B cell (primary cell): Measurements from ENCODE around the gene MMRN2. TPM values are rescaled to one million over a fixed set of nuclear protein-coding genes. Genes with fewer than 3 reads are reported as not detected.

Experiments
- ATAC-seq: fragments of 200-7000 bp; cut with Tn5 transposase; one replicate; pipeline ENCODE4 v1.10.0; 2021; ENCODE audit warnings: low read depth, mild to moderate bottlenecking, moderate number of reproducible peaks, moderate library complexity
- CTCF ChIA-PET: fragments of 350-600 bp; sonication (Branson Sonifier 250); formaldehyde crosslinking; loops from one replicate; lab custom pipeline; 2021; ENCODE audit warnings: antibody characterized with exemption, inconsistent platforms; lab: Charles Lee
- POLR2A ChIA-PET: fragments of 350-600 bp; sonication (Branson Sonifier 250); formaldehyde crosslinking; loops from one replicate; lab custom pipeline; 2021; ENCODE audit warnings: antibody characterized with exemption; lab: Charles Lee
- DNase-seq: peaks from one replicate; pipeline ENCODE4 v3.0.0; 2013
- H2AFZ ChIP-seq: 2 replicates; pipeline ENCODE4 v1.6.1; 2012; ENCODE audit warnings: mild to moderate bottlenecking, low read depth, low read length; ENCODE audit not compliant: insufficient read depth, poor library complexity, severe bottlenecking
- H3K27ac ChIP-seq, 2 donors: 1 replicate in 1 of 2; 2 replicates in 1 of 2; pipeline ENCODE4 v1.5.1; 2012 to 2013; ENCODE audit warnings: low read length in 2 of 2, mild to moderate bottlenecking in 2 of 2, moderate library complexity in 1 of 2
- H3K27me3 ChIP-seq, 4 experiments: fragments of 200-600 bp in 1 of 4; sonication (generic) in 1 of 4; replicated peaks in 1 of 4; 1 replicate in 2 of 4; 2 replicates in 2 of 4; pipeline versions ENCODE4 v1.6.1 to v1.7.0; 2013 to 2016; ENCODE audit warnings: low read length in 3 of 4, mild to moderate bottlenecking in 2 of 4, mixed read lengths in 1 of 4, moderate library complexity in 1 of 4; ENCODE audit not compliant: insufficient read depth in 4 of 4, control insufficient read depth in 3 of 4; ENCODE audit errors: control extremely low read depth in 1 of 4
- H3K36me3 ChIP-seq, 2 experiments: replicated peaks in 1 of 2; 1 replicate in 1 of 2; 2 replicates in 1 of 2; pipeline versions ENCODE4 v1.6.1 to v1.7.1; 2013; ENCODE audit warnings: low read length in 1 of 2; ENCODE audit not compliant: insufficient read depth in 2 of 2, control insufficient read depth in 1 of 2; ENCODE audit errors: control extremely low read depth in 1 of 2, extremely low read depth in 1 of 2
- H3K4me1 ChIP-seq, 2 donors: fragments of 200-600 bp in 1 of 2; sonication (generic) in 1 of 2; 1 replicate in 1 of 2; 2 replicates in 1 of 2; pipeline versions ENCODE4 v1.5.1 to v1.6.1; 2013 to 2017; ENCODE audit warnings: low read length in 2 of 2; ENCODE audit not compliant: control insufficient read depth in 2 of 2, insufficient read depth in 2 of 2
- H3K4me2 ChIP-seq: replicated peaks from 2 replicates; pipeline ENCODE3; 2012; ENCODE audit warnings: mild to moderate bottlenecking, low read depth, low read length; ENCODE audit not compliant: poor library complexity, severe bottlenecking
- H3K4me3 ChIP-seq, 5 experiments: fragments of 200-600 bp in 1 of 5; sonication (generic) in 1 of 5; 1 replicate in 3 of 5; 2 replicates in 2 of 5; pipeline versions ENCODE4 v1.5.1 to v1.7.0; 2011 to 2016; ENCODE audit warnings: low read length in 4 of 5, mild to moderate bottlenecking in 4 of 5, low read depth in 2 of 5, control low read depth in 1 of 5, moderate library complexity in 1 of 5; ENCODE audit not compliant: insufficient read depth in 1 of 5; ENCODE audit errors: control extremely low read depth in 1 of 5, extremely low read depth in 1 of 5
- H3K79me2 ChIP-seq: fragments of 200-600 bp; sonication (generic); one replicate; pipeline ENCODE4 v1.6.0; 2016; ENCODE audit warnings: low read length; ENCODE audit not compliant: control insufficient read depth, insufficient read depth
- H3K9ac ChIP-seq: fragments of 200-600 bp; sonication (generic); 2 replicates; pipeline ENCODE4 v1.6.1; 2017; ENCODE audit warnings: mild to moderate bottlenecking, low read length, moderate library complexity
- H3K9me3 ChIP-seq, 3 donors: one replicate each; pipeline versions ENCODE4 v1.6.1 to v1.7.1; 2013; ENCODE audit warnings: low read length in 2 of 3; ENCODE audit not compliant: control insufficient read depth in 2 of 3, insufficient read depth in 1 of 3; ENCODE audit errors: control extremely low read depth in 1 of 3
- H4K20me1 ChIP-seq: 2 replicates; pipeline ENCODE4 v1.6.0; 2012; ENCODE audit warnings: mild to moderate bottlenecking, low read length; ENCODE audit not compliant: insufficient read depth, control insufficient read depth, poor library complexity, severe bottlenecking
- H3K27ac Mint-ChIP-seq: one replicate; pipeline ENCODE4 v1.8.0; 2021; ENCODE audit warnings: mixed read lengths
- H3K27me3 Mint-ChIP-seq: one replicate; pipeline ENCODE4 v1.8.0; 2021; ENCODE audit warnings: mixed read lengths
- H3K4me1 Mint-ChIP-seq: one replicate; pipeline ENCODE4 v1.8.0; 2021; ENCODE audit warnings: mixed read lengths
- H3K4me3 Mint-ChIP-seq: one replicate; pipeline ENCODE4 v1.8.0; 2021; ENCODE audit warnings: mixed read lengths
- H3K9me3 Mint-ChIP-seq: one replicate; pipeline ENCODE4 v1.8.0; 2022; ENCODE audit warnings: mixed read lengths; ENCODE audit not compliant: insufficient read depth
- EZH2 ChIP-seq: IDR thresholded peaks from 2 replicates; pipeline ENCODE4 v1.6.1; 2012; ENCODE audit warnings: borderline replicate concordance, low read depth, mild to moderate bottlenecking, moderate library complexity, low read length; ENCODE audit not compliant: insufficient read depth, poor library complexity, severe bottlenecking
- WGBS: methylation state at CpG from one replicate; pipeline ENCODE4 v1.1.5; 2013; ENCODE audit warnings: missing lambda C conversion rate; ENCODE audit not compliant: insufficient coverage; 5-methylcytosine and 5-hydroxymethylcytosine counted together
- intact Hi-C: fragments of 100-400 bp; cut with micrococcal nuclease; formaldehyde crosslinking; loops from one replicate; pipeline ENCODE4 v1.10.0; 2022
- polyA plus RNA-seq: library from polyadenylated mRNA; depleted of rRNA; stranded (reverse); fragments of >200 nt; gene quantifications from 2 replicates; pipeline ENCODE4 v1.2.3, GENCODE V29; 2012
- total RNA-seq, 2 donors: library from RNA; stranded (reverse); fragments of 120-200 nt in 1 of 2; gene quantifications; 1 replicate in 1 of 2; 2 replicates in 1 of 2; pipeline versions ENCODE4 v1.2.3 to v1.2.4, GENCODE V29; 2013 to 2022
- TF ChIP-seq, protein P1 (sequence below): fragments of 200-600 bp; IDR thresholded peaks from one replicate; pipeline ENCODE4 v1.8.0; 2022; ENCODE audit warnings: antibody characterized with exemption, mild to moderate bottlenecking

Gene MMRN2
- total and polyA plus RNA-seq, 2 donors (not counting 1 experiment from before 2014, with no cell fraction given): 1.0 to 1.1 TPM

DNA sequence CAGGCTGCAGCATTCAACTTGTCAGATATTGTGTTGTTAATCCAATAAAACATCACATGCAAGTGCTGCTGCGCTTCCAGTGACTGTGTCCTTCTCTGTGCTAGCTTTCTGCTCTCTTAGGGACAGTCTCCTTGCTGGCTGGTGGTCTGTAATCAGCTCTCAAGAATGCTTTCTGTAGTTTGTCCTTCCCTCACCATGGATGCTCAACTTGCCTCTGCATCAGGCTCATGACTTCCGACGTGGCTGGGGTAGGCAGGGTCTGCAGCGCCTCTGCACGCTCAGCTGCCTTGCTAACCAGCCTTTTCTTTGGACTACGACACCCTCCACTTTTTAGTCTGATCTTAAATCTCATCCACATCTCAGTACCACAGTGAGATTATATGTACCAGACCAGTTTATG, 58.3 kb downstream of the MMRN2 start:
- Mint-ChIP-seq H3K9me3 (no peaks in the 10 kb centered on the region), H3K27me3 (no peaks in the 10 kb centered on the region), H3K4me1 (no peaks in the 10 kb centered on the region), H3K4me3 (no peak overlapping the region), H3K27ac (no peak overlapping the region)
- POLR2A ChIA-PET: no interaction called here
- intact Hi-C loops: loop anchor here (1.0 to 5.0 kb wide), 5 partner anchors 10 to 497 kb away; no protein-coding TSS in a partner anchor
- no peak overlapping the region for H3K4me3 ChIP-seq
- no peak overlapping the region for H3K4me2 ChIP-seq
- no peaks in the 10 kb centered on the region for H3K4me1 ChIP-seq
- no peaks in the 10 kb centered on the region for H3K27me3 ChIP-seq
- ATAC-seq: no peak
- TF ChIP-seq, protein P1, sequence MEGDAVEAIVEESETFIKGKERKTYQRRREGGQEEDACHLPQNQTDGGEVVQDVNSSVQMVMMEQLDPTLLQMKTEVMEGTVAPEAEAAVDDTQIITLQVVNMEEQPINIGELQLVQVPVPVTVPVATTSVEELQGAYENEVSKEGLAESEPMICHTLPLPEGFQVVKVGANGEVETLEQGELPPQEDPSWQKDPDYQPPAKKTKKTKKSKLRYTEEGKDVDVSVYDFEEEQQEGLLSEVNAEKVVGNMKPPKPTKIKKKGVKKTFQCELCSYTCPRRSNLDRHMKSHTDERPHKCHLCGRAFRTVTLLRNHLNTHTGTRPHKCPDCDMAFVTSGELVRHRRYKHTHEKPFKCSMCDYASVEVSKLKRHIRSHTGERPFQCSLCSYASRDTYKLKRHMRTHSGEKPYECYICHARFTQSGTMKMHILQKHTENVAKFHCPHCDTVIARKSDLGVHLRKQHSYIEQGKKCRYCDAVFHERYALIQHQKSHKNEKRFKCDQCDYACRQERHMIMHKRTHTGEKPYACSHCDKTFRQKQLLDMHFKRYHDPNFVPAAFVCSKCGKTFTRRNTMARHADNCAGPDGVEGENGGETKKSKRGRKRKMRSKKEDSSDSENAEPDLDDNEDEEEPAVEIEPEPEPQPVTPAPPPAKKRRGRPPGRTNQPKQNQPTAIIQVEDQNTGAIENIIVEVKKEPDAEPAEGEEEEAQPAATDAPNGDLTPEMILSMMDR: no peak
- TF ChIP-seq EZH2: no peak
- WGBS: 74% methylated on average over 5 of the region's 6 CpGs
- no peaks in the 10 kb centered on the region for H3K79me2 ChIP-seq
- H2AFZ ChIP-seq: no peak overlapping the region
- DNase-seq: peak; percentile 5
- H3K36me3 ChIP-seq: no peaks in the 10 kb centered on the region
- H3K9me3 ChIP-seq: no peaks in the 10 kb centered on the region
- H3K9ac ChIP-seq: no peak overlapping the region
- H3K27ac ChIP-seq: no peak overlapping the region
- CTCF ChIA-PET: interaction anchor here (0.9 to 4.3 kb wide), 9 partner anchors 11 to 499 kb away, joined by 3 to 68 read pairs (median 7); no protein-coding TSS in a partner anchor
- no peaks in the 10 kb centered on the region for H4K20me1 ChIP-seq

DNA sequence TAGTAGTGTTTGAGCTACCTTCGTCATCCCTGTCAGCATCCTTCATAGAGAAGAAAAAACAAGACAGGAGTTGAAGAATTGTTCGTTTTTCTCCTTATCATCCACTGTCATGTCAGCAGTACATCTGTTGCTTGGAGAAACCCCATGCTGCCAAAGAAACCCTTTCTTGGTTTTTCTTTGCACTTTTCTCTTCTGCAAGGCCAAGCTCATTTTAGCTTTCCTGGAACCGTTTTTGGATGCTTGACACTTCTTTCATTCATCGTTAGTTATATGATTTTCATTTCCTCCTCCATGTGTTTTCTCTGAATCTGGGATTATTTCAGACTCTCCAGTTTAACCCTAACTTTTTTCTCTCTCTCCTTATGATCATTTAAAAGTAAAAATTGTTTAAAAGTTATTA, 58.9 kb downstream of the MMRN2 start:
- TF ChIP-seq, protein P1: no peak
- TF ChIP-seq EZH2: no peak
- H3K36me3 ChIP-seq: no peaks in the 10 kb centered on the region
- CTCF ChIA-PET: interaction anchor here (0.9 to 4.3 kb wide), 8 partner anchors 10 to 257 kb away, joined by 3 to 68 read pairs (median 8); no protein-coding TSS in a partner anchor
- intact Hi-C loops: loop anchor here (5.0 kb wide), 1 partner anchor 496 kb away; no protein-coding TSS in a partner anchor
- DNase-seq (no peak), ATAC-seq (no peak)
- no peaks in the 10 kb centered on the region for H3K9me3 ChIP-seq
- H4K20me1 ChIP-seq: no peaks in the 10 kb centered on the region
- H3K27ac Mint-ChIP-seq: no peak overlapping the region
- POLR2A ChIA-PET: no interaction called here
- no peak overlapping the region for H3K4me3 ChIP-seq
- H3K4me1 ChIP-seq: no peaks in the 10 kb centered on the region
- H3K9me3 Mint-ChIP-seq: no peaks in the 10 kb centered on the region
- 100% methylated on average over 2 of the region's 4 CpGs for WGBS
- H3K27ac ChIP-seq: no peak overlapping the region
- H3K27me3 Mint-ChIP-seq: no peaks in the 10 kb centered on the region
- no peak overlapping the region for H3K9ac ChIP-seq
- no peaks in the 10 kb centered on the region for H3K79me2 ChIP-seq
- H3K4me1 Mint-ChIP-seq: no peaks in the 10 kb centered on the region
- no peaks in the 10 kb centered on the region for H3K27me3 ChIP-seq
- no peak overlapping the region for H3K4me2 ChIP-seq
- no peak overlapping the region for H2AFZ ChIP-seq
- no peak overlapping the region for H3K4me3 Mint-ChIP-seq
